Liver (tissue), 9 donors: ENCODE data around the gene NBAS. TPM values are rescaled to one million over a fixed set of nuclear protein-coding genes. Genes with fewer than 3 reads are reported as not detected.

Experiments used
- DNase-seq: peaks from one replicate; pipeline ENCODE4 v3.0.0-alpha.2; 2017; ENCODE audit warnings: low spot score
- H3K27ac ChIP-seq, 2 donors: one replicate each; pipeline ENCODE4 v1.7.0; 2013; ENCODE audit warnings: inconsistent platforms in 2 of 2, low read length in 2 of 2, control low read depth in 1 of 2, low read depth in 1 of 2, mild to moderate bottlenecking in 1 of 2
- H3K27me3 ChIP-seq, 4 donors: one replicate each; pipeline versions ENCODE4 v1.6.1 to v1.7.0; 2013; ENCODE audit warnings: low read length in 3 of 4, inconsistent platforms in 1 of 4, mild to moderate bottlenecking in 1 of 4, moderate library complexity in 1 of 4; ENCODE audit not compliant: control insufficient read depth in 4 of 4, insufficient read depth in 4 of 4
- H3K36me3 ChIP-seq, 4 donors: one replicate each; pipeline versions ENCODE4 v1.6.1 to v1.7.0; 2013; ENCODE audit warnings: low read length in 3 of 4, mild to moderate bottlenecking in 3 of 4, low read depth in 1 of 4, moderate library complexity in 1 of 4; ENCODE audit not compliant: control insufficient read depth in 4 of 4, insufficient read depth in 3 of 4
- H3K4me1 ChIP-seq, 4 donors: one replicate each; pipeline versions ENCODE4 v1.6.1 to v1.7.0; 2013; ENCODE audit warnings: low read length in 3 of 4, mild to moderate bottlenecking in 3 of 4, moderate library complexity in 1 of 4; ENCODE audit not compliant: control insufficient read depth in 4 of 4, insufficient read depth in 4 of 4
- H3K4me3 ChIP-seq, 3 donors: one replicate each; pipeline versions ENCODE4 v1.6.1 to v1.7.0; 2013; ENCODE audit warnings: low read length in 3 of 3, control low read depth in 1 of 3, low read depth in 1 of 3, mild to moderate bottlenecking in 1 of 3
- H3K9ac ChIP-seq, 2 donors: one replicate each; pipeline ENCODE4 v1.7.0; 2013; ENCODE audit warnings: low read length in 2 of 2, mild to moderate bottlenecking in 2 of 2, moderate library complexity in 2 of 2, control low read depth in 1 of 2, low read depth in 1 of 2
- H3K9me3 ChIP-seq, 4 donors: one replicate each; pipeline versions ENCODE4 v1.6.1 to v1.7.0; 2013; ENCODE audit warnings: low read length in 3 of 4; ENCODE audit not compliant: control insufficient read depth in 4 of 4
- EGR1 ChIP-seq, 2 donors: IDR thresholded peaks; 2 replicates each; pipeline ENCODE4 v1.6.1; 2016 to 2018; ENCODE audit warnings: antibody characterized with exemption in 2 of 2, low read depth in 2 of 2
- FOXA1 ChIP-seq: IDR thresholded peaks from 2 replicates; pipeline ENCODE4 v1.6.1; 2016; ENCODE audit warnings: antibody characterized with exemption
- FOXA2 ChIP-seq: IDR thresholded peaks from 2 replicates; pipeline ENCODE4 v1.6.1; 2016; ENCODE audit warnings: antibody characterized with exemption
- GABPA ChIP-seq, 2 donors: IDR thresholded peaks in 1 of 2; conservative IDR thresholded peaks in 1 of 2; 2 replicates each; pipeline ENCODE4 v1.6.1; 2016; ENCODE audit warnings: antibody characterized with exemption in 2 of 2, mild to moderate bottlenecking in 1 of 2, moderate library complexity in 1 of 2
- HNF4A ChIP-seq, 2 donors: conservative IDR thresholded peaks; 2 replicates each; pipeline ENCODE4 v1.6.1; 2016; ENCODE audit warnings: antibody characterized with exemption in 2 of 2, mild to moderate bottlenecking in 2 of 2
- HNF4G ChIP-seq: IDR thresholded peaks from 2 replicates; pipeline ENCODE4 v1.6.1; 2016; ENCODE audit warnings: antibody characterized with exemption
- JUND ChIP-seq, 2 donors: IDR thresholded peaks; 2 replicates each; pipeline ENCODE4 v1.6.1; 2016; ENCODE audit warnings: antibody characterized with exemption in 2 of 2
- NR2F2 ChIP-seq: IDR thresholded peaks from 2 replicates; pipeline ENCODE4 v1.6.1; 2016; ENCODE audit warnings: antibody characterized with exemption
- RAD21 ChIP-seq, 2 donors: IDR thresholded peaks; 2 replicates each; pipeline ENCODE4 v1.6.1; 2016; ENCODE audit warnings: antibody characterized with exemption in 2 of 2, mild to moderate bottlenecking in 2 of 2
- RXRA ChIP-seq, 2 donors: IDR thresholded peaks; 2 replicates each; pipeline ENCODE4 v1.6.1; 2017 to 2018; ENCODE audit warnings: antibody characterized with exemption in 2 of 2, mild to moderate bottlenecking in 1 of 2
- SP1 ChIP-seq: IDR thresholded peaks from 2 replicates; pipeline ENCODE4 v1.6.1; 2018; ENCODE audit warnings: antibody characterized with exemption, mild to moderate bottlenecking
- TAF1 ChIP-seq: conservative IDR thresholded peaks from 2 replicates; pipeline ENCODE4 v1.6.1; 2016; ENCODE audit warnings: antibody characterized with exemption, mild to moderate bottlenecking
- YY1 ChIP-seq: IDR thresholded peaks from 2 replicates; pipeline ENCODE4 v1.6.1; 2016; ENCODE audit warnings: antibody characterized with exemption, mild to moderate bottlenecking
- WGBS: extraction: QIAGEN DNeasy Blood & Tissue Kit; methylation state at CpG from one replicate; pipeline ENCODE4 v1.1.7; 2013; 5-methylcytosine and 5-hydroxymethylcytosine counted together
- polyA plus RNA-seq, 2 donors: library from polyadenylated mRNA; stranded (reverse) in 1 of 2; unstranded in 1 of 2; fragments of 200-250 nt in 1 of 2; fragments of >200 nt in 1 of 2; fragmentation: Nextera tagmentation in 1 of 2; extraction: Ambion mirVana in 1 of 2; gene quantifications; one replicate each; pipeline versions ENCODE4 v1.2.1 to v1.2.3, GENCODE V29; 2013 to 2015
- total RNA-seq, 2 donors: library from RNA; depleted of rRNA; stranded (reverse); fragments of >200 nt; gene quantifications; one replicate each; pipeline ENCODE4 v1.2.3, GENCODE V29; 2014
- TF ChIP-seq, protein P1 (sequence below): IDR thresholded peaks from 2 replicates; pipeline ENCODE4 v1.6.1; 2016; ENCODE audit warnings: antibody characterized with exemption, mild to moderate bottlenecking
- TF ChIP-seq, protein P2 (sequence below): IDR thresholded peaks from 2 replicates; pipeline ENCODE4 v1.6.1; 2016; ENCODE audit warnings: antibody characterized with exemption
- TF ChIP-seq, protein P3 (sequence below): IDR thresholded peaks from 2 replicates; pipeline ENCODE4 v1.6.1; 2016; ENCODE audit warnings: antibody characterized with exemption
- TF ChIP-seq, protein P4 (sequence below): IDR thresholded peaks from 2 replicates; pipeline ENCODE4 v1.6.1; 2016; ENCODE audit warnings: antibody characterized with exemption
- TF ChIP-seq, protein P5 (sequence below): fragments of 150-350 bp; IDR thresholded peaks from 2 replicates; pipeline ENCODE4 v1.5.1; 2017; ENCODE audit warnings: improper control_type of control experiment, low read depth, low read length; ENCODE audit not compliant: missing input control
- donor health status: healthy.
- donor health status: healthy.
- donor health status: healthy.
- donor health status: healthy.
- donor health status: healthy.

Gene NBAS
- total and polyA plus RNA-seq, 4 donors: 10.5 to 40.0 (median 18.9) TPM

DNA sequence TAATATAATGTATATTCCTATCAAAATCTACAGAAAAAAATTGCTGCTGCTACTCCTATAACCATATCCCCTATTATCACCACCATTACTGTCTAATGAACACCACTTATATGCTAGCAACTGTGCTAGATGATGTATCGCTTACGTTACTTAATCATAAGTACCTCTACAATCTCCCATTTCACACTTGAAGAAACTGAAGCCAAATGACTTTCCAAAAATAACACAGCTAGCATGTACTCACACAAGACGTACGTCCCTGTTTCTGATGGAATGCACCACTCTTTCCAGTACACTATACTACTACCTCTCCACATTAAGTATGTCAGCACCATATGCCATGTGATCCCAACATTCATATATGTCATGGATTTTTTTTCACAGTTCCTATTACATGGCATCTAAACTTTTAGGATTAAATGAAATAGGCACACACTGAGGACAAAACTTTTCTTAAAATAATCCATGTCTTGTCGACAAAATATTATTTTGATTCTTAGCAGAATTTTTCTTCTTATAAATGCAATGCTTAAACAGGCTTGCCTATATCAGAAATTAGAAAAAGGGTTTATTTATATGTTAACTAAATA is 112.8 kb downstream of the NBAS start:
- Histone ChIP-seq H3K36me3 (peaks cover 0 to 4% (median 2%) of the 10 kb centered on the region in 4 donors), H3K4me1 (no peaks in the 10 kb centered on the region), H3K9me3 (no peaks in the 10 kb centered on the region), H3K27ac (no peak overlapping the region), H3K27me3 (no peaks in the 10 kb centered on the region), H3K9ac (no peak overlapping the region), H3K4me3 (no peak overlapping the region)
- DNase-seq: no peak
- TF ChIP-seq TAF1 (no peak), EGR1 (IDR thresholded peaks at IDR 0.05; ENCODE audit: low read depth in 2 of 2) (no peak), GABPA (IDR thresholded peaks at IDR 0.05 in 1 of 2, conservative IDR thresholded peaks at IDR 0.05 in 1 of 2) (no peak), FOXA1 (no peak), RXRA (IDR thresholded peaks at IDR 0.05) (no peak), NR2F2 (no peak), FOXA2 (no peak), HNF4G (no peak), YY1 (no peak), JUND (IDR thresholded peaks at IDR 0.05) (no peak), HNF4A (conservative IDR thresholded peaks at IDR 0.05) (no peak), RAD21 (IDR thresholded peaks at IDR 0.05) (no peak), SP1 (no peak)
- TF ChIP-seq, protein P1, sequence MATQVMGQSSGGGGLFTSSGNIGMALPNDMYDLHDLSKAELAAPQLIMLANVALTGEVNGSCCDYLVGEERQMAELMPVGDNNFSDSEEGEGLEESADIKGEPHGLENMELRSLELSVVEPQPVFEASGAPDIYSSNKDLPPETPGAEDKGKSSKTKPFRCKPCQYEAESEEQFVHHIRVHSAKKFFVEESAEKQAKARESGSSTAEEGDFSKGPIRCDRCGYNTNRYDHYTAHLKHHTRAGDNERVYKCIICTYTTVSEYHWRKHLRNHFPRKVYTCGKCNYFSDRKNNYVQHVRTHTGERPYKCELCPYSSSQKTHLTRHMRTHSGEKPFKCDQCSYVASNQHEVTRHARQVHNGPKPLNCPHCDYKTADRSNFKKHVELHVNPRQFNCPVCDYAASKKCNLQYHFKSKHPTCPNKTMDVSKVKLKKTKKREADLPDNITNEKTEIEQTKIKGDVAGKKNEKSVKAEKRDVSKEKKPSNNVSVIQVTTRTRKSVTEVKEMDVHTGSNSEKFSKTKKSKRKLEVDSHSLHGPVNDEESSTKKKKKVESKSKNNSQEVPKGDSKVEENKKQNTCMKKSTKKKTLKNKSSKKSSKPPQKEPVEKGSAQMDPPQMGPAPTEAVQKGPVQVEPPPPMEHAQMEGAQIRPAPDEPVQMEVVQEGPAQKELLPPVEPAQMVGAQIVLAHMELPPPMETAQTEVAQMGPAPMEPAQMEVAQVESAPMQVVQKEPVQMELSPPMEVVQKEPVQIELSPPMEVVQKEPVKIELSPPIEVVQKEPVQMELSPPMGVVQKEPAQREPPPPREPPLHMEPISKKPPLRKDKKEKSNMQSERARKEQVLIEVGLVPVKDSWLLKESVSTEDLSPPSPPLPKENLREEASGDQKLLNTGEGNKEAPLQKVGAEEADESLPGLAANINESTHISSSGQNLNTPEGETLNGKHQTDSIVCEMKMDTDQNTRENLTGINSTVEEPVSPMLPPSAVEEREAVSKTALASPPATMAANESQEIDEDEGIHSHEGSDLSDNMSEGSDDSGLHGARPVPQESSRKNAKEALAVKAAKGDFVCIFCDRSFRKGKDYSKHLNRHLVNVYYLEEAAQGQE: no peak
- TF ChIP-seq, protein P2, sequence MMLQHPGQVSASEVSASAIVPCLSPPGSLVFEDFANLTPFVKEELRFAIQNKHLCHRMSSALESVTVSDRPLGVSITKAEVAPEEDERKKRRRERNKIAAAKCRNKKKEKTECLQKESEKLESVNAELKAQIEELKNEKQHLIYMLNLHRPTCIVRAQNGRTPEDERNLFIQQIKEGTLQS: no peak
- TF ChIP-seq, protein P3, sequence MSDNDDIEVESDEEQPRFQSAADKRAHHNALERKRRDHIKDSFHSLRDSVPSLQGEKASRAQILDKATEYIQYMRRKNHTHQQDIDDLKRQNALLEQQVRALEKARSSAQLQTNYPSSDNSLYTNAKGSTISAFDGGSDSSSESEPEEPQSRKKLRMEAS: no peak
- TF ChIP-seq, protein P4, sequence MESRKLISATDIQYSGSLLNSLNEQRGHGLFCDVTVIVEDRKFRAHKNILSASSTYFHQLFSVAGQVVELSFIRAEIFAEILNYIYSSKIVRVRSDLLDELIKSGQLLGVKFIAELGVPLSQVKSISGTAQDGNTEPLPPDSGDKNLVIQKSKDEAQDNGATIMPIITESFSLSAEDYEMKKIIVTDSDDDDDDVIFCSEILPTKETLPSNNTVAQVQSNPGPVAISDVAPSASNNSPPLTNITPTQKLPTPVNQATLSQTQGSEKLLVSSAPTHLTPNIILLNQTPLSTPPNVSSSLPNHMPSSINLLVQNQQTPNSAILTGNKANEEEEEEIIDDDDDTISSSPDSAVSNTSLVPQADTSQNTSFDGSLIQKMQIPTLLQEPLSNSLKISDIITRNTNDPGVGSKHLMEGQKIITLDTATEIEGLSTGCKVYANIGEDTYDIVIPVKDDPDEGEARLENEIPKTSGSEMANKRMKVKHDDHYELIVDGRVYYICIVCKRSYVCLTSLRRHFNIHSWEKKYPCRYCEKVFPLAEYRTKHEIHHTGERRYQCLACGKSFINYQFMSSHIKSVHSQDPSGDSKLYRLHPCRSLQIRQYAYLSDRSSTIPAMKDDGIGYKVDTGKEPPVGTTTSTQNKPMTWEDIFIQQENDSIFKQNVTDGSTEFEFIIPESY: no peak
- TF ChIP-seq, protein P5, sequence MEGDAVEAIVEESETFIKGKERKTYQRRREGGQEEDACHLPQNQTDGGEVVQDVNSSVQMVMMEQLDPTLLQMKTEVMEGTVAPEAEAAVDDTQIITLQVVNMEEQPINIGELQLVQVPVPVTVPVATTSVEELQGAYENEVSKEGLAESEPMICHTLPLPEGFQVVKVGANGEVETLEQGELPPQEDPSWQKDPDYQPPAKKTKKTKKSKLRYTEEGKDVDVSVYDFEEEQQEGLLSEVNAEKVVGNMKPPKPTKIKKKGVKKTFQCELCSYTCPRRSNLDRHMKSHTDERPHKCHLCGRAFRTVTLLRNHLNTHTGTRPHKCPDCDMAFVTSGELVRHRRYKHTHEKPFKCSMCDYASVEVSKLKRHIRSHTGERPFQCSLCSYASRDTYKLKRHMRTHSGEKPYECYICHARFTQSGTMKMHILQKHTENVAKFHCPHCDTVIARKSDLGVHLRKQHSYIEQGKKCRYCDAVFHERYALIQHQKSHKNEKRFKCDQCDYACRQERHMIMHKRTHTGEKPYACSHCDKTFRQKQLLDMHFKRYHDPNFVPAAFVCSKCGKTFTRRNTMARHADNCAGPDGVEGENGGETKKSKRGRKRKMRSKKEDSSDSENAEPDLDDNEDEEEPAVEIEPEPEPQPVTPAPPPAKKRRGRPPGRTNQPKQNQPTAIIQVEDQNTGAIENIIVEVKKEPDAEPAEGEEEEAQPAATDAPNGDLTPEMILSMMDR: no peak
- WGBS: 96% methylated on average over 5 of the region's 5 CpGs
